ENCODE data around the gene UBE2E2.

The UBE2E2 gene

DNA sequence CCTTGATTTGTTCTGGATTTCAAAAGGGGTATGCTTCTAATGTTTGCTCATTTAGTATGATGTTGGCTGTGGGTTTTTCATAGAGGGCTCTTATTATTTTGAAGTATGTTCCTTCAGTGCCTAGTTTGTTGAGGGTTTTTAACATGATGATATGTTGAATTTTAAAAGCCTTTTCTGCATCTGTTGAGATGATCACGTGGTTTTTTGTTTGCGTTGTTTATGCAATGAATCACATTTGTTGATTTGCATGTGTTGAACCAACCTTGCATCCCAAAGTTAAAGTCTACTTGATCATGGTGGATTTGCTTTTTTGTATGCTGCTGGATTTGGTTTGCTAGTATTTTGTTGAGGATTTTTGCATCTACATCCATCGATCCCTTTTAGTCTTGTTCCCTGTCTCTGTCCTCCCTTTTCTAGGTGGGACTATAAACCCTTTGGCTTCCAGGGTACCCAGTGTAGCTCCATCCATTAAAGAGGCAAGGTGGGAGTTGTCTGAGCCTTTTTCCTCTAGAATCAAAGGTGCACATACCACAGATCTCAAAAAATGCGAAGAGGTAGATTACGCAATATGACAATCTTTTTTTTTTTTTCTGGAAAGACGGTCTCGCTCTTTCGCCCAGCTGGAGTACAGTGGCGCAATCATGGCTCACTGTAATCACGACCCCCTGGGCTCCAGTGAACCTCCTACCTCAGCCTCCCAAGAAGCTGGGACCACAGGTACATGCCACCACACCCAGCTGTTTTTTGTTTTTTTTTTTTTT, 381.0 kb downstream of the UBE2E2 start:
- no peak for DNase-seq (ENCODE audit: low read depth)
- H3K4me3 ChIP-seq (ENCODE audit: low read depth, low read length) = no peak overlapping the region
- TF ChIP-seq, protein P1, sequence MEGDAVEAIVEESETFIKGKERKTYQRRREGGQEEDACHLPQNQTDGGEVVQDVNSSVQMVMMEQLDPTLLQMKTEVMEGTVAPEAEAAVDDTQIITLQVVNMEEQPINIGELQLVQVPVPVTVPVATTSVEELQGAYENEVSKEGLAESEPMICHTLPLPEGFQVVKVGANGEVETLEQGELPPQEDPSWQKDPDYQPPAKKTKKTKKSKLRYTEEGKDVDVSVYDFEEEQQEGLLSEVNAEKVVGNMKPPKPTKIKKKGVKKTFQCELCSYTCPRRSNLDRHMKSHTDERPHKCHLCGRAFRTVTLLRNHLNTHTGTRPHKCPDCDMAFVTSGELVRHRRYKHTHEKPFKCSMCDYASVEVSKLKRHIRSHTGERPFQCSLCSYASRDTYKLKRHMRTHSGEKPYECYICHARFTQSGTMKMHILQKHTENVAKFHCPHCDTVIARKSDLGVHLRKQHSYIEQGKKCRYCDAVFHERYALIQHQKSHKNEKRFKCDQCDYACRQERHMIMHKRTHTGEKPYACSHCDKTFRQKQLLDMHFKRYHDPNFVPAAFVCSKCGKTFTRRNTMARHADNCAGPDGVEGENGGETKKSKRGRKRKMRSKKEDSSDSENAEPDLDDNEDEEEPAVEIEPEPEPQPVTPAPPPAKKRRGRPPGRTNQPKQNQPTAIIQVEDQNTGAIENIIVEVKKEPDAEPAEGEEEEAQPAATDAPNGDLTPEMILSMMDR (IDR thresholded peaks at IDR 0.05; ENCODE audit: low read depth, low read length) = no peak
- TF ChIP-seq MYC (IDR thresholded peaks at IDR 0.05; ENCODE audit: low read depth, low read length) = no peak
- TF ChIP-seq, protein P2, sequence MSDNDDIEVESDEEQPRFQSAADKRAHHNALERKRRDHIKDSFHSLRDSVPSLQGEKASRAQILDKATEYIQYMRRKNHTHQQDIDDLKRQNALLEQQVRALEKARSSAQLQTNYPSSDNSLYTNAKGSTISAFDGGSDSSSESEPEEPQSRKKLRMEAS (IDR thresholded peaks at IDR 0.05; ENCODE audit: low read depth, low read length) = no peak
- TF ChIP-seq POLR2A (IDR thresholded peaks at IDR 0.05; ENCODE audit: extremely low read depth, insufficient read length) = no peak

DNA sequence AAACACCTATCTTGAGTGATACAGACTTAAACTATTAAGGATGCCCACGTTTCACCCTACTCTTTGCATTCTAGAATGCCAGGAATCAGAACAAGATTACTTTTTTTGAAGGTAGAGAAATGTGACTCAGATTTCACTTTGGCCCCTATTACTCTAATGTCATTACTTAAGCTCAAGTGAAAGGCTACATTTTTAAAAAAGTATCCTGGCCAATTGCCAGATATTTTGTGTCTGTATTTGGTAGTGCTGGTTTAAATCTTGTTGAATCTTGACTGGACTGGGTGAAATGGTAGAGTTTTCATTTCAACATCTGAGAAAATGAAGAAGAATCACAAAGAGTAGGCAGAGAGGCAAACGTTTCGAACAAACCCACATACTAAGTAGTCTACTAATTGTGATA, 384.4 kb downstream of the UBE2E2 start:
- TF ChIP-seq, protein P2 (IDR thresholded peaks at IDR 0.05; ENCODE audit: low read depth, low read length) = no peak
- TF ChIP-seq, protein P1 (IDR thresholded peaks at IDR 0.05; ENCODE audit: low read depth, low read length) = no peak
- TF ChIP-seq MYC (IDR thresholded peaks at IDR 0.05; ENCODE audit: low read depth, low read length) (no peak), POLR2A (IDR thresholded peaks at IDR 0.05; ENCODE audit: extremely low read depth, insufficient read length) (no peak)
- no peak overlapping the region for H3K4me3 ChIP-seq (ENCODE audit: low read depth, low read length)
- DNase-seq (ENCODE audit: low read depth) = no peak

DNA sequence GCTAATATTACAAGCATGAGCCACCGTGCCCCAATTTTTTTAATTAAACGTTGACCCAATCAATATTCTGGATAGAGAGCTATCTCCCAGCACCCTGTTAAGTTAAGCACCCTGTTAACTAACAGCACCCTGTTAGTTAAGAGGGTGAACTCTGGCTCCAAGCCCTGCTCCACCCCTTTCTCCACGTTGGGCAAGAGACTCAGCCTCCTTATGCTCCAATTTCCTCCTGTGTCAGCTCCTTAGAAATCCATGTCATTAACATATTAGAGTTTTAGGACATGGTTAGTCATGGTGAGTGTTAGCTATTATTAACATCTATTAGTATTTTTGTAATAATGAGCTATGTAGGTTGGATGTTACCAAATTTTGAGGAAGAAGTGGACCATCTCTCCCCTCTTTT, 385.4 kb downstream of the UBE2E2 start:
- no peak overlapping the region for H3K4me3 ChIP-seq (ENCODE audit: low read depth, low read length)
- TF ChIP-seq POLR2A (IDR thresholded peaks at IDR 0.05; ENCODE audit: extremely low read depth, insufficient read length) (no peak), MYC (IDR thresholded peaks at IDR 0.05; ENCODE audit: low read depth, low read length) (no peak)
- TF ChIP-seq, protein P1 (IDR thresholded peaks at IDR 0.05; ENCODE audit: low read depth, low read length) = no peak
- TF ChIP-seq, protein P2 (IDR thresholded peaks at IDR 0.05; ENCODE audit: low read depth, low read length) = no peak
- DNase-seq (ENCODE audit: low read depth) = no peak

DNA sequence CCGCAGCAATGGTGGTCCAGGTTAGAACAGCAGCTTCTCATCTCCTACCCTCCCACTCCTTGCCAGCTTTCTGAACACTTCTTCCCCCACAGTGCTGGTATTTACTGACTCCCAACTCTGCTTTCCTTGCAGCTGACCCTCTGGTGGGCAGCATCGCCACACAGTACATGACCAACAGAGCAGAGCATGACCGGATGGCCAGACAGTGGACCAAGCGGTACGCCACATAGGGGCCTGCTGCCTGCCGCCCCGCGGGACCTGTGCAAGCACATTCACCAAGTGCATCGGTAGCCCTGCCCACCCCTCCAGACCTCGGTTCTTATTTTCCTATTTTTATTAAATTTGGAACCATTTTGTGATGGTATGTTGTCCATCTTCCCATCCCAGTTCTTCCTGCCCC, 386.5 kb downstream of the UBE2E2 start:
- no peak for DNase-seq (ENCODE audit: low read depth)
- H3K4me3 ChIP-seq (ENCODE audit: low read depth, low read length) = no peak overlapping the region
- TF ChIP-seq POLR2A (IDR thresholded peaks at IDR 0.05; ENCODE audit: extremely low read depth, insufficient read length) (no peak), MYC (IDR thresholded peaks at IDR 0.05; ENCODE audit: low read depth, low read length) (no peak)
- TF ChIP-seq, protein P1 (IDR thresholded peaks at IDR 0.05; ENCODE audit: low read depth, low read length) = no peak
- TF ChIP-seq, protein P2 (IDR thresholded peaks at IDR 0.05; ENCODE audit: low read depth, low read length) = no peak

DNA sequence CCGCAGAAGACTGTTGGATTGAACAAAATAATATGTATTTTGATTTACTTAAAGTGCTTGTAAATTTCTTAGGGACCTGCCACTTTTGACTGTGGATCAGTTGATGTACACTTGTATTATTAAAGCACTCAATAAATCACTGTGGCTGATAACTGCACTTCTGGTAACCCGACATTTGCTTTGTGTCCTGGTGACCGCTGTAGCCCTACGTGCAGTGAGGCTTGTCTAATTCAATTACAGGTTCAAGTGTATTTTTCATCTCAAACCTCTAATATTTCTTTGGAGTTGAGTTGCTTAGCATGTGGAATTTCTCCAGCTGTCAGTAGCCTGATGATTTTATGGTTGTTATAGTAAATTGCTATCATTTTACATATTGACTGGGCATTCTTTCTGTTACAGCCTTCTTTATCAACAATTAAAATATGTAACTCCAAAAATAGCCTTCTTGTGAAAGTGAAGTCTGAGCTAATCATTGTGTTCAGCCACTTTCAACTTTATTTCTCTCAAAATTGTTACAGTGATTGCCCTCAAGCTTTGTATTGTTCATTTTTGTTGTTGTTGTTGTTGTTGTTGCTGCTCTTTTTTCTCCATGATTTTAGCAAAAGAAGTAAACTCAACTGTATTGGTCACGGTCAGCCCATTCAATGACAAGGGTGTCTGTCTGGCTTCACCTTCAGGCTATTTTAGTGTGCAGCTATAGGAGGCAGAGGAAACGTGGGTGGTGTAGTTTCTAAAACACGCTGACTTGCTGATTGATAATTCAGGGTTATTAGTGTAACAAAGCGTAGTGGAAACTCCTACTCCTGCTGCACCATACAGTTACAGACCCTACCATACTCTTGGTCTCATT, 387.5 kb downstream of the UBE2E2 start:
- DNase-seq (ENCODE audit: low read depth) = no peak
- no peak overlapping the region for H3K4me3 ChIP-seq (ENCODE audit: low read depth, low read length)
- TF ChIP-seq, protein P2 (IDR thresholded peaks at IDR 0.05; ENCODE audit: low read depth, low read length) = no peak
- TF ChIP-seq, protein P1 (IDR thresholded peaks at IDR 0.05; ENCODE audit: low read depth, low read length) = no peak
- TF ChIP-seq POLR2A (IDR thresholded peaks at IDR 0.05; ENCODE audit: extremely low read depth, insufficient read length) = no peak
- no peak for TF ChIP-seq MYC (IDR thresholded peaks at IDR 0.05; ENCODE audit: low read depth, low read length)
